Left hindlimb (tissue), 1 donor: ENCODE data around the gene PPFIA1.
"Not testable (repeated sequence)": the region's sequence is repeated elsewhere in the genome, so short reads cannot be mapped to it uniquely, and the experiment has no call there.

ENCODE experiments used
- DNase-seq: peaks from one replicate; pipeline ENCODE4 v3.0.0-alpha.2; 2018

PPFIA1 gene

GRCh38 chr11:70252844-70253243 is 17.6 kb upstream of the PPFIA1 start:
- DNase-seq, result no peak

GRCh38 chr11:70255477-70256116 is 14.9 kb upstream of the PPFIA1 start:
- no peak for DNase-seq

DNA sequence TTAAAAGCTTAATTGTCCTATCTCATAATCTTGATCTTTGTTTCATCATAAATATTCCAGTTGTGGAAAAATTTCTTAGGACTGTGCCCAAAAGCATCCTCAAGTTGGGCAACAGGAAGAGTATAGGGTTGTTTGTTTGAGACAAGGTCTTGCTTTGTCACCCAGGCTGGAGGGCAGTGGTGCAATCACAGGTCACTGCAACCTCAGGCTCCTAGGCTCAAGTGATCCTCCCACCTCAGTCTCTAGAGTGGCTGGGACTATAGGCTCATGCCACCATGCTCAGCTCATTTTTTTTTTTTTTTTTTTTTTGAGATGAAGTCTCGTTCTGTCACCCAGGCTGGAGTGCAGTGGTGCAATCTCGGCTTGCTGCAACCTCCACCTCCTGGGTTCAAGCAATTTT is 11.4 kb upstream of the PPFIA1 start:
- not testable (repeated sequence) for DNase-seq

- DNase-seq, result no peak
These were observed 7.5 kb upstream of the PPFIA1 start for GRCh38 chr11:70262951-70263350.

DNA sequence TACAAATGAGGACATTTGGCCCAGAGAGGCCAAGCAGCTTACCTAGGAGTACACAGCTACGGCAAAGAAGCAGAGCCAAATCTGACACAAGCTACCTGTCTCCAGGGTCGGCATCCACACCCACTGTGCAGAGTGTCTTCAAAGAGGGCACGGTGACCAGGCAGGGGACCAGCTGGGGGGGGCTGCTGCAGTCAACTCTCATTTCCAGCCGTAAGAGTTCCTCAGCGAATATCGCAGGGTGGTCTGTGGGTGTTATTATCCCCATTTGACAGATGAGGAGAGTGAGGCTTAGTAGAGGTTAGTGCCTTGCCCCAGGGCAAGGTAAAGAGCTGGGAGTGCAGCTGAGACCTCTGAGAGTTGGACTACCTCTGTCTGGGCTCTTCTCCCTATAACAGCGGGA is 7.1 kb upstream of the PPFIA1 start:
- no peak for DNase-seq

DNA sequence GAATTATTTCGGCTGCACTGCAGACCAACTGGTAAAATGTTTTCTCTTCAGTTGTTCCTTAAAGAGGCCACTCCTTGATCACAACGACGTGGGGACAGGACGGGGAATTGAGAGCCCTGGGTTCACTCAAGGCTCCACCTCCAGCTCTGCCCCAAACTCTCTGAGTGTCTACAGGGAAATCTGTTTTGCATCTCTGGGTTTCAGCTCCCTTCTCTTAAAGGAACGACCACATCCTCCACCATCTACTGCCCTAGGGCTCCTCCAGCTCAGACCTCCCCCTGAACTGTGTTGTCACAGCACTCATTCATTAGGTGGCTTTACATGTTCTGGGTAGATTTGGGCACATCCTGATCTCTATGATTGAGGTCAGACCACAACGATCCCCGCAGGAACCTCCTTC is 5.1 kb upstream of the PPFIA1 start:
- DNase-seq, result no peak

GRCh38 chr11:70267405-70267950 is 3.0 kb upstream of the PPFIA1 start:
- no peak for DNase-seq

DNA sequence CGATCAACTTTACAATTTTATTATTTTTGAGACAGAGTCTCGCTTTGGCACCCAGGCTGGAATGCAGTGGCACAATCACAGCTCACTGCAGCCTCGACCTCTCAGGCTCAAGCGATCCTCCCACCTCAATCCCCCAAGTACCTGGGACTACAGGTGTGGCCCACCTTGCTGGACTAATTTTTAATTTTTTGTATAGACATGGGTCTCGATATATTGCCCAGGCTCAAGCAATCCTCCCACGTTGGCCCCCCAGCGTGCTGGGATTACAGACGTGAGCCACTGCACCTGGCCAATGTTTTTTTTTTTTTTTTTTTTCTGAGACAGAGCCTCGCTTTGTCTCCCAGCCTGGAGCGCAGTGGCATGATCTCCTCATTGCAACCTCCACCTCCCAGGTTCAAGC is 2.0 kb upstream of the PPFIA1 start:
- no peak for DNase-seq

DNA sequence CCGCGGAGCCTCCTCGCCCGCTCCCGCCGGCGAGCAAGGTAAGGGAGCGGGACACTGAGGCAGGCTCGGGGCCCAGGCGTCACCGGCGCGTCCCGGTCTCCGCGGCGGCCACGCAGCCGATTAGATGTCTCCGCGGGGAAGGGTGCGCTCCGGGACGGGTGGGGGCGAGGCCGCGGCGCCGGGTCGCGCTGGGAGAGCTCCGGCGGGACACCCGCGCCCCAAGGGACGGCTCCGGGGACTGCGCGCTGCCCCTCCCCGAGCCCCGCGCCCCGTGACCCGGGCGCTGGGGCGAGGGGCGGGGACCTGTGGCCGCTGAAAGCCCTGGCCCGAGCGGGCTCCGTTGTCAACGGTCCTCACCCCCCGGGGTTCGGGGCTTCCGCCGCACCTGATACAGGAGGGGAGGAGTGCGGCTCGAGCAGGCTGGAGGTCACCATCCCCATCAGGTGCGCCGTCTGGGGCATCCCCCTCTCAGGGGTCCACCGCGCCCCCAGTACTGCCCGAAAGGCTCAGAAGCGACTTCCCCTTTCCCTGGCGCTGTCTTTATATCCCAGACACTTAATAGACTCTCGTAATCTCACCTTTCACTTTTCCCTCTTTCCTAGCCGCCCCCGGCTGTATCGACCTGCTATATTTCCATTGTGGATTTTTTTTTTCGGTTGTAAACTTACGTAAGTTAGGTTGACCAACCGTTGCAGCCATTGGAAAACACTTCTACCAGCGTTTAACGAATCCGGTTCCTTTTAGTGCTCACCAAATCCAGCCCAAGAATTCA is 573 bp downstream of the PPFIA1 start:
- no peak for DNase-seq

DNA sequence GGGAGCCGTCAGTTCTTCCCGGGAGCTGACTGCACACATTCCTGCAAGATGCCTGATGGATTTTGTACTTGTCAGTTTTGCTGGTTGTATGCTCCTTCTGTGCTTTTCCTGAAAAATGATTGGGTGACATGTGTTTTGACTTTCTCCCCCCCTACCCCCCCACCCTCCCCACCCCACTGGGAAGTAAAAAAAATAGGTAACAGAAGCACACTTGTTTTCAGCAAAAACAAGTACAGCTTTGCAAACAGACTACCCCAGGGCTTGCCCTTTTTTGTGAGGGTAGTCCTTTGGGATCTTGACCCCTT is 1.1 kb downstream of the PPFIA1 start:
- no peak for DNase-seq

DNA sequence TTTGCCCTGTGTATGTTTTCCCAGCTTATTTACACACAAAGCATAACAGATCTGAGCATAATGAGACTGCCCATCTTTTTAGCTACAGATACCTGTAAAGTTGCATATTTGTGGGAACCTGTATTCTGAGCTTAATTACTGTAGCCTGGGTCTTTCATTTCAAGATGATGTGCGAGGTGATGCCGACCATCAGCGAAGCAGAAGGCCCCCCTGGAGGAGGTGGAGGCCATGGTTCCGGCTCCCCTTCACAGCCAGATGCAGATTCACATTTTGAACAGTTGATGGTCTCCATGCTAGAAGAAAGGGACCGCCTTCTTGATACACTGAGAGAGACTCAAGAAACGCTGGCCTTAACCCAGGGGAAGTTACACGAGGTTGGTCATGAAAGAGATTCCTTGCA is 1.5 kb downstream of the PPFIA1 start:
- DNase-seq, result no peak

DNA sequence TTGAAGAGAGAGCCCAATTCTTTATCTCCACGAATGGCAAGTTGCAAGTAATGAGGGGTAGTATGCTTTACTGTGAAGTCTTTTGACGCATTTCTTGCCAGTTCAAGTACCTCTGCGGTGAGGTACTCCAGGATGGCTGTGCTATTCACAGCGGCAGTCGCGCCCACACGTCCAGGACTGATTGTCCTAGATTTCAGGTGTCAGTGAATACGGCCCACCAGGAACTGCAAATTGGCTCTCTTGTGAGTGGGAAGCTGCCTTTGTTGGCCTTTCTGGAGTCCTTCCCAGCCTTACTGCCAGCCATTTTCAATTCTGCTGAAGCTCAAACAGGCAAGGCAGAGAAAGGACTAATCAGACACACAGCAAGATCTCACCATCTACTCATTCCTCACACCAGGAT is 8.5 kb downstream of the PPFIA1 start:
- no peak for DNase-seq

GRCh38 chr11:70281156-70281609 is 10.7 kb downstream of the PPFIA1 start:
- no peak for DNase-seq

- DNase-seq, result no peak
These were observed 11.5 kb downstream of the PPFIA1 start for GRCh38 chr11:70282012-70282411.

GRCh38 chr11:70288721-70289120 is 18.2 kb downstream of the PPFIA1 start:
- no peak for DNase-seq

- no peak for DNase-seq
These were observed 19.1 kb downstream of the PPFIA1 start for GRCh38 chr11:70289582-70289981.

GRCh38 chr11:70290361-70291065 is 20.0 kb downstream of the PPFIA1 start:
- DNase-seq, result no peak

GRCh38 chr11:70292166-70292565 is 21.7 kb downstream of the PPFIA1 start:
- no peak for DNase-seq

DNA sequence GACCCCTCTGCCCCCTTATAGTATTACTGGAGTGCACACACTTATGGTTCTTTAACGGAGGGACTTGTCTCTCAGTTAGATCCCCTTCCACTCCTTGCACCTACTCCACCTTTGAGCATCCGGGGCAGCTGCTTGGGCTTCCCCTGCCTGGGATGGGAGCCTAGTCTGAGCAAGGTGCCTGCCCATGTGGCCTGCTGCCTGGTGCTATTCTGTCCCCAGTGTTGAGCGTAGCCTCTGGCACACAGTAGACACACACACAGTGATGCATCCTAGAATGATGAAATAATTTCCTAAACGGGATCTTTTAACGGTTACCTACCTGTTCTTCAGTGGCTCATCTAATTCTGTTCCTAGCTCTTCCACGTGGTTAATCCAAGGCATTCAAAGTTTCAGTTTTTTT is 22.4 kb downstream of the PPFIA1 start:
- no peak for DNase-seq

DNA sequence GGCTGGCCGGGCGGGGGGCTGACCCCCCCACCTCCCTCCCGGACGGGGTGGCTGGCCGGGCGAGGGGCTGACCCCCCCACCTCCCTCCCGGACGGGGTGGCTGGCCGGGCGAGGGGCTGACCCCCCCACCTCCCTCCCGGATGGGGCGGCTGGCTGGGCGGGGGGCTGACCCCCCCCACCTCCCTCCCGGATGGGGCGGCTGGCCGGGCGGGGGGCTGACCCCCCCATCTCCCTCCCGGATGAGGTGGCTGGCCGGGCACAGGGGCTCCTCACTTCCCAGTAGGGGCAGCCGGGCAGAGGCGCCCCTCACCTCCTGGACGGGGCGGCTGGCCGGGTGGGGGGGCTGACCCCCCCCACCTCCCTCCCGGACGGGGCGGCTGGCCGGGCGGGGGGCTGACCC is 24.7 kb downstream of the PPFIA1 start:
- not testable (repeated sequence) for DNase-seq

DNA sequence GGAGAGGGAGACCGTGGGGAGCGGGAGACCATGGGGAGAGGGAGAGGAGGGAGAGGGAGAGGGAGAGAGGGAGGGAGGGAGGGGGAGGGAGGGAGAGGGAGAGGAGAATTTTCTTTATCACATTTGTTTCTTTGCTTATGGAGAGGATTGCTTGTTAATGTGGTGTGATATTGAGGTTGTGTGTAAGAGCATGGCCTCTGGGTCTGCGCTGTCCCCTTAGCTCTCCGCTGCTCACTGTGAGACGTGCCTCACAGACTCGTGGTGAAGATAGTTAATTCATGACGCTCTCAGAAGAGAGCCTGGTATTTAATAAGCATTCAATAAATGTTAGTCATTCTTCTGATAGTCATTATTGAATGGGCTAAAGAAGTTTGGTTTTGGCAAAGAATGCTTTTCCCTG is 26.2 kb downstream of the PPFIA1 start:
- no peak for DNase-seq

GRCh38 chr11:70297341-70297740 is 26.9 kb downstream of the PPFIA1 start:
- DNase-seq, result no peak

GRCh38 chr11:70298243-70298915 is 27.9 kb downstream of the PPFIA1 start:
- no peak for DNase-seq
